NOMO-1 (cell line): ENCODE results near the gene FBXO42.
A peak's percentile ranks its signal among the peaks of the same experiment; 100 is the strongest.

Experiments
- DNase-seq, 2 experiments: peaks; one replicate each; lab custom pipeline; 2025; ENCODE audit not compliant: unreplicated experiment in 2 of 2; lab: John Stamatoyannopoulos, UW

FBXO42 gene

GRCh38 chr1:16207318-16208269, 144.7 kb downstream of the FBXO42 start:
- DNase-seq = peak in 1 of 2 experiments; percentile 17

- DNase-seq = peak; percentile 95 to 96
Measured at GRCh38 chr1:16206547-16207317, 145.5 kb downstream of the FBXO42 start.

- no peak for DNase-seq
Measured at GRCh38 chr1:16205891-16206546, 146.3 kb downstream of the FBXO42 start.

- DNase-seq = no peak
Measured at GRCh38 chr1:16205334-16205671, 147.0 kb downstream of the FBXO42 start.

- no peak for DNase-seq
Measured at GRCh38 chr1:16204634-16205333, 147.5 kb downstream of the FBXO42 start.

- DNase-seq = no peak
Measured at GRCh38 chr1:16204216-16204615, 148.1 kb downstream of the FBXO42 start.

GRCh38 chr1:16203550-16203949, 148.7 kb downstream of the FBXO42 start:
- DNase-seq = no peak

- no peak for DNase-seq
Measured at GRCh38 chr1:16202281-16203210, 149.7 kb downstream of the FBXO42 start.

- DNase-seq = no peak
Measured at GRCh38 chr1:16199700-16200099, 152.6 kb downstream of the FBXO42 start.

- no peak for DNase-seq
Measured at GRCh38 chr1:16199157-16199501, 153.2 kb downstream of the FBXO42 start.

GRCh38 chr1:16198444-16199156, 153.7 kb downstream of the FBXO42 start:
- no peak for DNase-seq

GRCh38 chr1:16196874-16197273, 155.4 kb downstream of the FBXO42 start:
- DNase-seq = no peak
